Lung (tissue), 12 donors: ENCODE data around the gene TBCCD1. TPM values are rescaled to one million over a fixed set of nuclear protein-coding genes. Genes with fewer than 3 reads are reported as not detected.

Source experiments
- ATAC-seq: fragments of 200-7000 bp; cut with Tn5 transposase; one replicate; pipeline ENCODE4 v1.9.1; 2020; ENCODE audit warnings: moderate number of reproducible peaks; ENCODE audit not compliant: insufficient read depth, low FRiP score
- DNase-seq, 3 donors: peaks; one replicate each; pipeline ENCODE4 v3.0.0-alpha.2; 2013 to 2017
- H3K27ac ChIP-seq, 2 donors: one replicate each; pipeline ENCODE4 v1.5.1; 2013; ENCODE audit warnings: mild to moderate bottlenecking in 2 of 2, moderate library complexity in 2 of 2, control low read depth in 1 of 2, inconsistent platforms in 1 of 2, low read depth in 1 of 2, low read length in 1 of 2
- H3K27me3 ChIP-seq, 3 donors: one replicate each; pipeline ENCODE4 v1.5.1; 2013; ENCODE audit warnings: low read length in 2 of 3; ENCODE audit not compliant: control insufficient read depth in 3 of 3, insufficient read depth in 3 of 3
- H3K36me3 ChIP-seq, 4 donors: one replicate each; pipeline ENCODE4 v1.5.1; 2013; ENCODE audit warnings: low read length in 4 of 4, mild to moderate bottlenecking in 1 of 4, moderate library complexity in 1 of 4; ENCODE audit not compliant: control insufficient read depth in 4 of 4, insufficient read depth in 4 of 4
- H3K4me1 ChIP-seq, 5 donors: one replicate each; pipeline ENCODE4 v1.5.1; 2013; ENCODE audit warnings: low read length in 5 of 5, mild to moderate bottlenecking in 2 of 5, moderate library complexity in 1 of 5; ENCODE audit not compliant: control insufficient read depth in 5 of 5, insufficient read depth in 5 of 5
- H3K4me3 ChIP-seq: one replicate; pipeline ENCODE4 v1.5.1; 2013; ENCODE audit warnings: mild to moderate bottlenecking, control low read depth, moderate library complexity
- H3K9ac ChIP-seq, 2 donors: one replicate each; pipeline ENCODE4 v1.5.1; 2013; ENCODE audit warnings: low read length in 2 of 2, control low read depth in 1 of 2; ENCODE audit not compliant: insufficient read depth in 1 of 2
- H3K9me3 ChIP-seq, 4 donors: one replicate each; pipeline ENCODE4 v1.5.1; 2013; ENCODE audit warnings: low read length in 3 of 4, mild to moderate bottlenecking in 1 of 4, moderate library complexity in 1 of 4; ENCODE audit not compliant: control insufficient read depth in 4 of 4, insufficient read depth in 3 of 4
- CTCF ChIP-seq: IDR thresholded peaks from 2 replicates; pipeline ENCODE4 v1.5.1; 2012; ENCODE audit warnings: mild to moderate bottlenecking; ENCODE audit errors: control extremely low read depth, extremely low read depth
- WGBS, 2 donors: extraction: QIAGEN DNeasy Blood & Tissue Kit; methylation state at CpG; one replicate each; pipeline ENCODE4 v1.1.7; 2013; 5-methylcytosine and 5-hydroxymethylcytosine counted together
- polyA plus RNA-seq, 2 donors: library from polyadenylated mRNA; stranded (reverse); fragments of 200-250 nt; gene quantifications; one replicate each; pipeline ENCODE4 v1.2.1, GENCODE V29; 2013
- total RNA-seq, 2 donors: library from RNA; depleted of rRNA in 1 of 2; stranded (reverse); fragments of >200 nt in 1 of 2; gene quantifications; one replicate each; pipeline ENCODE4 v1.2.1, GENCODE V29; 2014 to 2021
- donor health status: control.
- donor health status: control.
- donor health status: Bipolar disorder and iron deficiency.
- donor health status: healthy.
- donor health status: DM: yes; HTN: yes; CAD: no.

The TBCCD1 gene
- total and polyA plus RNA-seq, 4 donors = 3.2 to 17.3 (median 7.5) TPM

GRCh38 chr3:186552408-186553031, 14.6 kb downstream of the TBCCD1 start:
- no peaks in the 10 kb centered on the region for H3K9me3 ChIP-seq
- H3K4me1 ChIP-seq = no peaks in the 10 kb centered on the region
- no peaks in the 10 kb centered on the region for H3K27me3 ChIP-seq
- TF ChIP-seq CTCF = no peak
- ATAC-seq = no peak
- no peak overlapping the region for H3K4me3 ChIP-seq
- peaks cover 15 to 46% (median 29%) of the 10 kb centered on the region in 4 donors for H3K36me3 ChIP-seq
- DNase-seq = no peak
- 56 to 63% methylated on average over 5 of the region's 5 CpGs for WGBS, 2 donors
- no peak overlapping the region for H3K27ac ChIP-seq
- no peak overlapping the region for H3K9ac ChIP-seq

GRCh38 chr3:186551387-186551786, 15.8 kb downstream of the TBCCD1 start:
- Histone ChIP-seq H3K4me3 (no peak overlapping the region), H3K9me3 (no peaks in the 10 kb centered on the region), H3K4me1 (no peaks in the 10 kb centered on the region), H3K9ac (no peak overlapping the region), H3K36me3 (peaks cover 13 to 40% (median 26%) of the 10 kb centered on the region in 4 donors), H3K27me3 (no peaks in the 10 kb centered on the region), H3K27ac (no peak overlapping the region)
- no peak for DNase-seq
- no peak for TF ChIP-seq CTCF
- WGBS, 2 donors = 95% methylated on average over 6 of the region's 6 CpGs
- ATAC-seq = no peak

GRCh38 chr3:186549497-186549896, 17.6 kb downstream of the TBCCD1 start:
- no peak overlapping the region for H3K4me3 ChIP-seq
- WGBS, 2 donors = 97 to 99% methylated on average over 3 of the region's 3 CpGs

More at GRCh38 chr3:186549497-186549896, 17.6 kb downstream of the TBCCD1 start:
- H3K36me3 ChIP-seq = peaks cover 8 to 32% (median 19%) of the 10 kb centered on the region in 4 donors
- H3K4me1 ChIP-seq = no peaks in the 10 kb centered on the region
- H3K9ac ChIP-seq = no peak overlapping the region
- no peaks in the 10 kb centered on the region for H3K9me3 ChIP-seq
- no peak overlapping the region for H3K27ac ChIP-seq
- DNase-seq (no peak), ATAC-seq (no peak)
- TF ChIP-seq CTCF = no peak
- no peaks in the 10 kb centered on the region for H3K27me3 ChIP-seq
